ENCODE data around the gene FGFR4. TPM values are rescaled to one million over a fixed set of nuclear protein-coding genes. Genes with fewer than 3 reads are reported as not detected.

Gene FGFR4
- total RNA-seq, 4 donors from 2014 or later, result 1.1 TPM; not detected in 2

DNA sequence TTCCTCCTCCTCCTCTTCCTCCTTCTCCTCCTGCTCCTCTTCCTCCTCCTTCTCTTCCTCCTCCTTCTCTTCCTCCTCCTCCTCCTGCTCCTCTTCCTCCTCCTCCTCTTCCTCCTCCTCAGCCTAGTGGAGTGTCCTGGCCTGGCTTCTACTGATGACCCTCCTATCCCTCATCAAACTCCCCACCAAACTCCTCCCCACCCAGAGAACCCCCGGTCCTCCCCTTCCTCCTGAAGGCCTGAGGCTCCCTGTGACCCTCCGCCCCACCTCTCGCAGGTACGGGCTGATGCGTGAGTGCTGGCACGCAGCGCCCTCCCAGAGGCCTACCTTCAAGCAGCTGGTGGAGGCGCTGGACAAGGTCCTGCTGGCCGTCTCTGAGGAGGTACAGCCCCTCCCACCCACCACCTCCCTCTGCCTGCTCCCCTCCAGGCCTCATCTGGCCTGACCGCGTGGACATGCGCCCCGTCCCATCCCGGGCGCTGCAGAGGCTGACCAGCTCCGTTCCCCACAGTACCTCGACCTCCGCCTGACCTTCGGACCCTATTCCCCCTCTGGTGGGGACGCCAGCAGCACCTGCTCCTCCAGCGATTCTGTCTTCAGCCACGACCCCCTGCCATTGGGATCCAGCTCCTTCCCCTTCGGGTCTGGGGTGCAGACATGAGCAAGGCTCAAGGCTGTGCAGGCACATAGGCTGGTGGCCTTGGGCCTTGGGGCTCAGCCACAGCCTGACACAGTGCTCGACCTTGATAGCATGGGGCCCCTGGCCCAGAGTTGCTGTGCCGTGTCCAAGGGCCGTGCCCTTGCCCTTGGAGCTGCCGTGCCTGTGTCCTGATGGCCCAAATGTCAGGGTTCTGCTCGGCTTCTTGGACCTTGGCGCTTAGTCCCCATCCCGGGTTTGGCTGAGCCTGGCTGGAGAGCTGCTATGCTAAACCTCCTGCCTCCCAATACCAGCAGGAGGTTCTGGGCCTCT, 10.6 kb downstream of the FGFR4 start:
- TF ChIP-seq, protein P1, sequence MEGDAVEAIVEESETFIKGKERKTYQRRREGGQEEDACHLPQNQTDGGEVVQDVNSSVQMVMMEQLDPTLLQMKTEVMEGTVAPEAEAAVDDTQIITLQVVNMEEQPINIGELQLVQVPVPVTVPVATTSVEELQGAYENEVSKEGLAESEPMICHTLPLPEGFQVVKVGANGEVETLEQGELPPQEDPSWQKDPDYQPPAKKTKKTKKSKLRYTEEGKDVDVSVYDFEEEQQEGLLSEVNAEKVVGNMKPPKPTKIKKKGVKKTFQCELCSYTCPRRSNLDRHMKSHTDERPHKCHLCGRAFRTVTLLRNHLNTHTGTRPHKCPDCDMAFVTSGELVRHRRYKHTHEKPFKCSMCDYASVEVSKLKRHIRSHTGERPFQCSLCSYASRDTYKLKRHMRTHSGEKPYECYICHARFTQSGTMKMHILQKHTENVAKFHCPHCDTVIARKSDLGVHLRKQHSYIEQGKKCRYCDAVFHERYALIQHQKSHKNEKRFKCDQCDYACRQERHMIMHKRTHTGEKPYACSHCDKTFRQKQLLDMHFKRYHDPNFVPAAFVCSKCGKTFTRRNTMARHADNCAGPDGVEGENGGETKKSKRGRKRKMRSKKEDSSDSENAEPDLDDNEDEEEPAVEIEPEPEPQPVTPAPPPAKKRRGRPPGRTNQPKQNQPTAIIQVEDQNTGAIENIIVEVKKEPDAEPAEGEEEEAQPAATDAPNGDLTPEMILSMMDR (IDR thresholded peaks at IDR 0.05; ENCODE audit: low read depth), result no peak

DNA sequence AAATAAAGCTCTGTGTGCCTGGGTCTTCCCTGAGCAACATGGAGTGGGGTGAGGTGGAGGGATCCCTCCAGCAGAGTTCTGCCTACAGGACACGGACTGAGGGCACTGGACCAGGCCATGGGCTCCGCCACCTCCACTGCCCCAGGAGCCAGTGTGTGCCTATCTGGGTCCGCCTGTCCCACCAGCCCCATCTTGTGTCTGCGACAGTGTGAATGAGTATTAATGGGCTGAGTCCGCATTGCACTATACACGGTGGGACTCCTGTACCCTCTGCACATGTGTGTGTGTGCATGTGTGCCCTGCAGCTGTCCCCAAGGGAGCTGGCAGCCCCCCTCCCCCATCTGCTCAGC, 11.4 kb downstream of the FGFR4 start:
- TF ChIP-seq, protein P1 (IDR thresholded peaks at IDR 0.05; ENCODE audit: low read depth), result no peak

DNA sequence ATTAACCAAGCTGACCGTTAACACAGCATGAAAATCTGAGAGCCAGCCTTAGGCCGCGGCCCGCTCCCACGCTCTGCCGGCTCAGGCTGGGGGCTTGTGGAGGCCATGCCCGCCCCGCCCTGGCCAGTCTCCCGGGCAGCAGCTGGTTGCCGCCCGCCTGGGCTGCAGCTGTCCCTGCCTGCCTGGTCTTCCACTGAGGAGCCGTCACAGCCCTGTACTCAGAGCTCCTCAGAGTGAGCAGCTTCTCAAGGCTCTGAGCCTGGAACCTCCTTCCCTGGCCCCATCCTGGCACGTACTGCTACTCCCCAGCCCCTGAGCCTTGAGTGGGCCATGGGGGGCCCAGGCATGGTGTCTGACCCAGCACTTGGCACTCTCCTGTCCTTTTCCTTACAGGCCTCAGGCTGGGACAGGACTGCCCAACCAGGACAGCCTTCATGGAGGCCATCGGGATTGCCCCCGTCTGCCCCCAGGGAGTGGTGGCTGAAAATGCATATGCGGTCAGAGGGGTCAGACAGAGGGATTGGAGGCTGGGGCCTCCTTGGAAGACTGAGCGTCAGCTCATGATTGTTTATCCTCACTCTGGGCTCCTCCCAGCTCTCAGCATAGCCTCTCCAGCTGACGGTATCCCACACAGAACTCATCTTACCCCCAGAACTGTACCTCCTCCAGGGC, 11.9 kb downstream of the FGFR4 start:
- TF ChIP-seq, protein P1 (IDR thresholded peaks at IDR 0.05; ENCODE audit: low read depth), result no peak

DNA sequence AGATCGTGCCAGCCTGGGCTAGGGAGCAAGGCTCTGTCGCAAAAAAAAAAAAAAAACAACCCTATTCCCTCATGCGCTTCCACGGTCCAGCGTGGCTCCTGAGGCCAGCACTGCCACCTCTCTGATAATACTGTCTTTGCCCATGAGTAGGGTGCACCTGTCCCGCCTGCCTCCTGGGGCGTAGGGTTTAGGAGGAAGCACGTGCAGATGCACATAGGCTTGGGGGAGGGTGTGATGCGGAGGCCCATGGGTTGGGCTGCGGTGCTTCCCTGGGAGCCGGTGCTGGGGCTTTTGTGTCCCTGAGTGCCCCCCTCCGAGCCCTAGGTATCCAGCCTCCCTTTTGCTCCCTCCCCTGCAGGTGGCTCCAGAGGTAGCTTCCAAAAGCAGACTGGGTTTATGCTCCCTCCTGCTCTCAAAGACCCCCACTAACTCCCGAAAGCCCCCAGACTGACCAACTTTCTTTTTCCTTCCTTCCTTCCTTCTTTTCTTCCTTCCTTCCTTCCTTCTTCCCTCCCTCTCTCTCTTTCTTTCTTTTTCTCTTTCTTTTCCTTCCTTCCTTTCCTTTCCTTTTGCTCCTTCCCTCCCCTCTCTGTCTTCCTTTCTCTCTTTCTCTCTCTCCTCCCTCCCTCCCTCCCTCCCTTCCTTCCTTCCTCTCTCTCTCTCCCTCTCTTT, 12.8 kb downstream of the FGFR4 start:
- TF ChIP-seq, protein P1 (IDR thresholded peaks at IDR 0.05; ENCODE audit: low read depth), result no peak

DNA sequence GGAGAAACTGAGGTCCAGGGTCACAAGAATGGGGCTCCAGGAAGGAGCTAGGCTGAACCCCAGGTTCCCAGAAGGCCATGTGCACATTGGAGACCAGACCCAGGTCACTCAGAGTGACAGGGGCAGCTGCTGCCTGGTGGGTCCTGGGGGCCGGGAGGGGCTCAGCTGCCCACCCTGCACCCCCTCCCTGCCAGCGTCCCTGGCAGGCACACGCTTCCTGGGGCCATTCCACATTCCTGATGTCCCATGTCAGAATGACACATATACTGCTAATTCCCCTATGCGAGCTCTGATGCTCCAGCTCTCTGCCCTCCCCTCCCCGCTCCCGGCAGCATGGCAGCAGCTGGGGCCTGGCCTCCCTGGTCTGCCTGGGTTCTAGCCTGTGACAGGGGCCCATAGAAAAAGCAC, 14.0 kb downstream of the FGFR4 start:
- TF ChIP-seq, protein P1 (IDR thresholded peaks at IDR 0.05; ENCODE audit: low read depth), result no peak

DNA sequence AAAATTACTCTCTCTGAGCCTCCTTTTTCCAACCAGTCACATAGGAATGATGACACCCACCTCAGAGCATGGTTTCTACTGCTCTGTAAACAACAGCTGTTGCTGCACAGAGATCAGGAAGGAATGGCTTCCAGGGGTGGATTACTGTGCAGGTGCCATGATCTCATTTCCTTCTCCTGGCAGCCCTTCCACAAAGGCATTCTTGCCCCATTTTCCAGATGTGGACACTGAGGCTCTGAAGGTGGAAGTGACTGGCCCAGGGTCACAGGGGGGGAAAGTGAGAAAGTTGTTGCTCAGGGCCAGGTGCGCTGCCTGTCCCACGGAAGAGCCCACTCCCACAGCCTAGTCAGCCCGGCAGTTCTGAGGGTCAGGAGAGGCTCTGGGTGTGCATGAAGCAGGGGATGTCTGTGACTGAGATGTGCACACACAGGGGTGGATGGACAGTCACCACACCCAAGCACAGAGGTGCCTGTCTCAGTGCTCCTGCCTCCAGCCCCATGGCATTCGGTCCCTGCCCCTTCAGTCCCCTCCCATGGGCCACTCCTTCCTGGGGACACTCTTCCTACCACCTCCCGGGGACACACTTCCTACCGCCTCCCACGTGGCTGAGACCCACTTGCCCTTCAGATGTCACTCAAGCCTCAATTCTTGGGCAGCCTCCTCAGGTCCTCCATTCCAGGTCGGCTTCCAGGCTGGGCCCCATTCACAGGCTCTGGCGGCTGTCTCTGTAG, 17.0 kb downstream of the FGFR4 start:
- TF ChIP-seq, protein P1 (IDR thresholded peaks at IDR 0.05; ENCODE audit: low read depth), result no peak
